Lung (tissue), 12 donors: ENCODE data around the gene SCN10A. TPM values are rescaled to one million over a fixed set of nuclear protein-coding genes. Genes with fewer than 3 reads are reported as not detected.

Experiments
- ATAC-seq: fragments of 200-7000 bp; cut with Tn5 transposase; one replicate; pipeline ENCODE4 v1.9.1; 2020; ENCODE audit warnings: moderate number of reproducible peaks; ENCODE audit not compliant: insufficient read depth, low FRiP score
- DNase-seq, 3 donors: peaks; one replicate each; pipeline ENCODE4 v3.0.0-alpha.2; 2013 to 2017
- H3K27ac ChIP-seq, 2 donors: one replicate each; pipeline ENCODE4 v1.5.1; 2013; ENCODE audit warnings: mild to moderate bottlenecking in 2 of 2, moderate library complexity in 2 of 2, control low read depth in 1 of 2, inconsistent platforms in 1 of 2, low read depth in 1 of 2, low read length in 1 of 2
- H3K27me3 ChIP-seq, 3 donors: one replicate each; pipeline ENCODE4 v1.5.1; 2013; ENCODE audit warnings: low read length in 2 of 3; ENCODE audit not compliant: control insufficient read depth in 3 of 3, insufficient read depth in 3 of 3
- H3K36me3 ChIP-seq, 4 donors: one replicate each; pipeline ENCODE4 v1.5.1; 2013; ENCODE audit warnings: low read length in 4 of 4, mild to moderate bottlenecking in 1 of 4, moderate library complexity in 1 of 4; ENCODE audit not compliant: control insufficient read depth in 4 of 4, insufficient read depth in 4 of 4
- H3K4me1 ChIP-seq, 5 donors: one replicate each; pipeline ENCODE4 v1.5.1; 2013; ENCODE audit warnings: low read length in 5 of 5, mild to moderate bottlenecking in 2 of 5, moderate library complexity in 1 of 5; ENCODE audit not compliant: control insufficient read depth in 5 of 5, insufficient read depth in 5 of 5
- H3K4me3 ChIP-seq: one replicate; pipeline ENCODE4 v1.5.1; 2013; ENCODE audit warnings: mild to moderate bottlenecking, control low read depth, moderate library complexity
- H3K9ac ChIP-seq, 2 donors: one replicate each; pipeline ENCODE4 v1.5.1; 2013; ENCODE audit warnings: low read length in 2 of 2, control low read depth in 1 of 2; ENCODE audit not compliant: insufficient read depth in 1 of 2
- H3K9me3 ChIP-seq, 4 donors: one replicate each; pipeline ENCODE4 v1.5.1; 2013; ENCODE audit warnings: low read length in 3 of 4, mild to moderate bottlenecking in 1 of 4, moderate library complexity in 1 of 4; ENCODE audit not compliant: control insufficient read depth in 4 of 4, insufficient read depth in 3 of 4
- CTCF ChIP-seq: IDR thresholded peaks from 2 replicates; pipeline ENCODE4 v1.5.1; 2012; ENCODE audit warnings: mild to moderate bottlenecking; ENCODE audit errors: control extremely low read depth, extremely low read depth
- WGBS, 2 donors: extraction: QIAGEN DNeasy Blood & Tissue Kit; methylation state at CpG; one replicate each; pipeline ENCODE4 v1.1.7; 2013; 5-methylcytosine and 5-hydroxymethylcytosine counted together
- polyA plus RNA-seq, 2 donors: library from polyadenylated mRNA; stranded (reverse); fragments of 200-250 nt; gene quantifications; one replicate each; pipeline ENCODE4 v1.2.1, GENCODE V29; 2013
- total RNA-seq, 2 donors: library from RNA; depleted of rRNA in 1 of 2; stranded (reverse); fragments of >200 nt in 1 of 2; gene quantifications; one replicate each; pipeline ENCODE4 v1.2.1, GENCODE V29; 2014 to 2021
- donor health status: control.
- donor health status: control.
- donor health status: Bipolar disorder and iron deficiency.
- donor health status: healthy.
- donor health status: DM: yes; HTN: yes; CAD: no.

The SCN10A gene
- total and polyA plus RNA-seq, 4 donors, result not detected

GRCh38 chr3:38757721-38758120 is 58.3 kb downstream of the SCN10A start:
- no peak for DNase-seq
- Histone ChIP-seq H3K27ac (no peak overlapping the region), H3K27me3 (no peaks in the 10 kb centered on the region), H3K36me3 (no peaks in the 10 kb centered on the region), H3K4me1 (no peaks in the 10 kb centered on the region), H3K4me3 (no peak overlapping the region), H3K9ac (no peak overlapping the region), H3K9me3 (peaks cover 0 to 8% (median 0%) of the 10 kb centered on the region in 4 donors)
- no peak for ATAC-seq
- WGBS, 2 donors, result 78 to 86% methylated on average over 4 of the region's 4 CpGs
- TF ChIP-seq CTCF, result no peak

GRCh38 chr3:38756892-38757291 is 59.1 kb downstream of the SCN10A start:
- ATAC-seq (no peak), DNase-seq (no peak)
- no peak overlapping the region for H3K27ac ChIP-seq
- no peak overlapping the region for H3K9ac ChIP-seq
- H3K4me3 ChIP-seq, result no peak overlapping the region
- no peaks in the 10 kb centered on the region for H3K36me3 ChIP-seq
- TF ChIP-seq CTCF, result no peak
- WGBS, 2 donors, result 74 to 75% methylated on average over 5 of the region's 5 CpGs
- no peaks in the 10 kb centered on the region for H3K4me1 ChIP-seq
- H3K27me3 ChIP-seq, result no peaks in the 10 kb centered on the region
- peaks cover 0 to 8% (median 0%) of the 10 kb centered on the region in 4 donors for H3K9me3 ChIP-seq

GRCh38 chr3:38755130-38755529 is 60.9 kb downstream of the SCN10A start:
- Histone ChIP-seq H3K4me1 (no peaks in the 10 kb centered on the region), H3K27ac (no peak overlapping the region), H3K36me3 (no peaks in the 10 kb centered on the region), H3K27me3 (no peaks in the 10 kb centered on the region), H3K4me3 (no peak overlapping the region), H3K9me3 (peaks cover 0 to 4% (median 0%) of the 10 kb centered on the region in 4 donors), H3K9ac (no peak overlapping the region)
- WGBS, 2 donors, result 52 to 56% methylated on average over 5 of the region's 5 CpGs
- no peak for ATAC-seq
- no peak for TF ChIP-seq CTCF
- peak in 1 of 3 donors; percentile 7 for DNase-seq

- H3K27ac ChIP-seq, result no peak overlapping the region
- H3K9me3 ChIP-seq, result peaks cover 0 to 4% (median 0%) of the 10 kb centered on the region in 4 donors
- H3K27me3 ChIP-seq, result no peaks in the 10 kb centered on the region
- DNase-seq (no peak), ATAC-seq (no peak)
- 82 to 91% methylated on average over 1 of the region's 1 CpG for WGBS, 2 donors
- H3K9ac ChIP-seq, result no peak overlapping the region
- H3K4me1 ChIP-seq, result peaks cover 0 to 2% (median 0%) of the 10 kb centered on the region in 5 donors
- TF ChIP-seq CTCF, result no peak
- no peaks in the 10 kb centered on the region for H3K36me3 ChIP-seq
- H3K4me3 ChIP-seq, result no peak overlapping the region
Measured at GRCh38 chr3:38746641-38747040, 69.4 kb downstream of the SCN10A start.
